Pancreas (tissue), 10 donors: Measurements from ENCODE around the gene CACNA2D3. TPM values are rescaled to one million over a fixed set of nuclear protein-coding genes. Genes with fewer than 3 reads are reported as not detected.

Experiments
- ATAC-seq, 4 donors: fragments of 200-7000 bp; cut with Tn5 transposase; one replicate each; pipeline versions ENCODE4 v1.8.0 to v1.9.1; 2020; ENCODE audit warnings: mild to moderate bottlenecking in 4 of 4, moderate library complexity in 4 of 4
- DNase-seq, 6 donors: peaks; one replicate each; pipeline ENCODE4 v3.0.0-alpha.2; 2020
- FAIRE-seq: peaks from 2 replicates; lab custom pipeline; 2012; peaks lifted over from hg19 to GRCh38; lab: Jason Lieb, UNC
- H3K27ac ChIP-seq, 4 donors: fragments of 200-600 bp; sonication (generic); 1 replicate in 3 of 4; 2 replicates in 1 of 4; pipeline versions ENCODE4 v1.5.0 to v1.8.0; 2020
- H3K27me3 ChIP-seq, 4 donors: fragments of 200-600 bp; one replicate each; pipeline ENCODE4 v1.8.0; 2021
- H3K36me3 ChIP-seq, 3 donors: fragments of 200-600 bp; sonication (generic) in 1 of 3; one replicate each; pipeline versions ENCODE4 v1.5.0 to v1.8.0; 2020 to 2021
- H3K4me1 ChIP-seq, 3 donors: fragments of 200-600 bp; one replicate each; pipeline ENCODE4 v1.8.0; 2021
- H3K4me3 ChIP-seq, 4 donors: fragments of 200-600 bp; sonication (generic) in 2 of 4; one replicate each; pipeline versions ENCODE4 v1.5.0 to v1.8.0; 2020 to 2021
- H3K9me3 ChIP-seq, 4 donors: fragments of 200-600 bp; one replicate each; pipeline ENCODE4 v1.8.0; 2021
- CTCF ChIP-seq, 4 donors: fragments of 200-600 bp; sonication (generic) in 3 of 4; IDR thresholded peaks; one replicate each; pipeline versions ENCODE4 v1.5.0 to v1.8.0; 2021; ENCODE audit warnings: antibody characterized with exemption in 4 of 4
- WGBS, 2 donors: extraction: QIAGEN DNeasy Blood & Tissue Kit; methylation state at CpG; one replicate each; pipeline ENCODE4 v1.1.7; 2013; 5-methylcytosine and 5-hydroxymethylcytosine counted together
- intact Hi-C, 3 donors: fragments of 100-400 bp; cut with DNase I; formaldehyde crosslinking; loops; one replicate each; pipeline versions ENCODE4 v1.11.1 to v1.14.2; 2022
- polyA plus RNA-seq, 2 donors: library from polyadenylated mRNA; stranded (reverse); fragments of 200-250 nt; gene quantifications; one replicate each; pipeline ENCODE4 v1.2.3, GENCODE V29; 2013
- total RNA-seq, 6 donors: library from RNA; stranded (reverse); fragmentation: NEBNext Ultra II Directional in 4 of 6; extraction: Animal tissue kit (Norgen Biotek cat#: 25700) in 4 of 6; gene quantifications; one replicate each; pipeline versions ENCODE4 v1.2.1 to v1.2.4, GENCODE V29; 2021 to 2023
- donor health status: healthy with polysubstance abuse.
- donor health status: DM: no; HTN: no; CAD: no; lungs with moderate emphysema.
- donor health status: DM: no; HTN: no; CAD: no.
- donor health status: control.
- donor health status: control.
- donor health status: Bipolar disorder and iron deficiency.
- donor health status: DM: yes; HTN: yes; CAD: no.
- donor health status: DM: no; HTN: no; CAD: no.
- donor health status: DM: no; HTN: no; CAD: no.
- donor health status: DM: yes; HTN: yes; CAD: no.

The CACNA2D3 gene
- total and polyA plus RNA-seq, 8 donors, result 0.19 to 0.75 (median 0.37) TPM; not detected in 2

GRCh38 chr3:54366839-54367238 lies 244.5 kb downstream of the CACNA2D3 start:
- no peak for TF ChIP-seq CTCF (IDR thresholded peaks at IDR 0.05)
- Histone ChIP-seq H3K27me3 (peaks cover 0 to 21% (median 4%) of the 10 kb centered on the region in 4 donors), H3K4me1 (peaks cover 0 to 9% (median 0%) of the 10 kb centered on the region in 3 donors), H3K4me3 (no peak overlapping the region), H3K36me3 (no peaks in the 10 kb centered on the region), H3K27ac (no peak overlapping the region), H3K9me3 (no peaks in the 10 kb centered on the region)
- no peak for FAIRE-seq
- DNase-seq, result peak in 2 of 6 donors; percentile 9 to 32
- intact Hi-C loops, result no loop called here
- WGBS, 2 donors, result 3 to 14% methylated on average over 3 of the region's 3 CpGs
- peak; percentile 40 to 82 (median 57) for ATAC-seq

GRCh38 chr3:54372232-54372631 lies 249.9 kb downstream of the CACNA2D3 start:
- WGBS, 2 donors, result 73 to 76% methylated on average over 3 of the region's 3 CpGs
- ATAC-seq, result no peak
- H3K27me3 ChIP-seq, result peaks cover 0 to 13% (median 4%) of the 10 kb centered on the region in 4 donors
- intact Hi-C loops, result loop anchor here in 2 of 3 donors (5.0 to 10.0 kb wide), 2 partner anchors 227 to 435 kb away; no protein-coding TSS in a partner anchor
- DNase-seq, result no peak
- H3K9me3 ChIP-seq, result no peaks in the 10 kb centered on the region
- H3K4me3 ChIP-seq, result no peak overlapping the region
- no peak overlapping the region for H3K27ac ChIP-seq
- no peak for FAIRE-seq
- TF ChIP-seq CTCF (IDR thresholded peaks at IDR 0.05), result no peak
- no peaks in the 10 kb centered on the region for H3K36me3 ChIP-seq
- peaks cover 0 to 3% (median 0%) of the 10 kb centered on the region in 3 donors for H3K4me1 ChIP-seq

GRCh38 chr3:54374214-54374852 lies 252.0 kb downstream of the CACNA2D3 start:
- H3K4me1 ChIP-seq, result no peaks in the 10 kb centered on the region
- no peak overlapping the region for H3K27ac ChIP-seq
- no peaks in the 10 kb centered on the region for H3K9me3 ChIP-seq
- DNase-seq (peak in 2 of 6 donors; percentile 21 to 31), FAIRE-seq (no peak), ATAC-seq (peak in 3 of 4 donors; percentile 79 to 83 (median 82))
- peaks cover 0 to 13% (median 4%) of the 10 kb centered on the region in 4 donors for H3K27me3 ChIP-seq
- 74 to 75% methylated on average over 8 of the region's 8 CpGs for WGBS, 2 donors
- H3K36me3 ChIP-seq, result no peaks in the 10 kb centered on the region
- intact Hi-C loops, result loop anchor here in 2 of 3 donors (5.0 to 10.0 kb wide), 2 partner anchors 230 to 437 kb away; no protein-coding TSS in a partner anchor
- H3K4me3 ChIP-seq, result no peak overlapping the region
- peak; percentile 23 to 58 (median 45) for TF ChIP-seq CTCF (IDR thresholded peaks at IDR 0.05)

- H3K36me3 ChIP-seq, result no peaks in the 10 kb centered on the region
- no peak overlapping the region for H3K4me3 ChIP-seq
- FAIRE-seq (no peak), ATAC-seq (peak in 1 of 4 donors; percentile 16), DNase-seq (no peak)
- intact Hi-C loops, result loop anchor here in 2 of 3 donors (10.0 kb wide), 1 partner anchor 231 kb away; no protein-coding TSS in a partner anchor
- no peaks in the 10 kb centered on the region for H3K9me3 ChIP-seq
- WGBS, 2 donors, result 45 to 55% methylated on average over 6 of the region's 6 CpGs
- no peak for TF ChIP-seq CTCF (IDR thresholded peaks at IDR 0.05)
- H3K4me1 ChIP-seq, result no peaks in the 10 kb centered on the region
- H3K27ac ChIP-seq, result no peak overlapping the region
- peaks cover 0 to 3% (median 1%) of the 10 kb centered on the region in 4 donors for H3K27me3 ChIP-seq
Measured at GRCh38 chr3:54376142-54376807, 253.9 kb downstream of the CACNA2D3 start.
